Astrocyte (in vitro differentiated cells and primary cell): Measurements from ENCODE around the gene SAP30BP. TPM values are rescaled to one million over a fixed set of nuclear protein-coding genes. Genes with fewer than 3 reads are reported as not detected.

ENCODE experiments used
- DNase-seq: peaks from one replicate; pipeline ENCODE4 v3.0.0-alpha.2; 2010; ENCODE audit warnings: low read depth
- FAIRE-seq: peaks from 2 replicates; lab custom pipeline; 2011; peaks lifted over from hg19 to GRCh38; lab: Jason Lieb, UNC
- H2AFZ ChIP-seq: 2 replicates; pipeline ENCODE4 v1.6.0; 2012; ENCODE audit warnings: low read depth, low read length, inconsistent platforms
- H3K27ac ChIP-seq: 2 replicates; pipeline ENCODE4 v1.5.1; 2011; ENCODE audit warnings: low read depth, low read length, inconsistent platforms
- H3K27me3 ChIP-seq: 2 replicates; pipeline ENCODE4 v1.6.0; 2011; ENCODE audit warnings: low read length, inconsistent platforms; ENCODE audit not compliant: insufficient read depth
- H3K36me3 ChIP-seq: 2 replicates; pipeline ENCODE4 v1.5.1; 2011; ENCODE audit warnings: low read length, inconsistent platforms; ENCODE audit not compliant: insufficient read depth
- H3K4me1 ChIP-seq: 2 replicates; pipeline ENCODE4 v1.5.1; 2011; ENCODE audit warnings: low read length, inconsistent platforms; ENCODE audit not compliant: insufficient read depth
- H3K4me2 ChIP-seq: 2 replicates; pipeline ENCODE4 v1.6.0; 2012; ENCODE audit warnings: low read length, inconsistent platforms
- H3K4me3 ChIP-seq: 2 replicates; pipeline ENCODE4 v1.5.1; 2011; ENCODE audit warnings: low read depth, mild to moderate bottlenecking, low read length, inconsistent platforms; ENCODE audit not compliant: insufficient read depth
- H3K79me2 ChIP-seq: 2 replicates; pipeline ENCODE4 v1.6.0; 2012; ENCODE audit warnings: mild to moderate bottlenecking, low read length, inconsistent platforms; ENCODE audit not compliant: insufficient read depth
- H3K9ac ChIP-seq: 2 replicates; pipeline ENCODE4 v1.6.0; 2012; ENCODE audit warnings: mild to moderate bottlenecking, low read length, inconsistent platforms
- H3K9me3 ChIP-seq: 2 replicates; pipeline ENCODE4 v1.5.1; 2012; ENCODE audit warnings: low read depth, mild to moderate bottlenecking, low read length, inconsistent platforms; ENCODE audit not compliant: insufficient read depth
- H4K20me1 ChIP-seq: 2 replicates; pipeline ENCODE4 v1.6.0; 2012; ENCODE audit warnings: low read length, inconsistent platforms; ENCODE audit not compliant: insufficient read depth
- H3K27ac Mint-ChIP-seq: one replicate; pipeline ENCODE4 v1.8.0; 2021; ENCODE audit warnings: mild to moderate bottlenecking, mixed read lengths; ENCODE audit not compliant: unreplicated experiment
- H3K27me3 Mint-ChIP-seq: one replicate; pipeline ENCODE4 v1.8.0; 2021; ENCODE audit warnings: low read depth, mixed read lengths; ENCODE audit not compliant: unreplicated experiment
- H3K36me3 Mint-ChIP-seq: one replicate; pipeline ENCODE4 v1.8.0; 2021; ENCODE audit warnings: low read depth, mixed read lengths; ENCODE audit not compliant: unreplicated experiment
- H3K4me1 Mint-ChIP-seq: one replicate; pipeline ENCODE4 v1.8.0; 2021; ENCODE audit warnings: low read depth, mixed read lengths; ENCODE audit not compliant: unreplicated experiment
- H3K4me3 Mint-ChIP-seq: one replicate; pipeline ENCODE4 v1.8.0; 2021; ENCODE audit warnings: mild to moderate bottlenecking, moderate library complexity, mixed read lengths; ENCODE audit not compliant: unreplicated experiment
- H3K9me3 Mint-ChIP-seq: one replicate; pipeline ENCODE4 v1.8.0; 2021; ENCODE audit warnings: mild to moderate bottlenecking, mixed read lengths; ENCODE audit not compliant: unreplicated experiment
- EZH2 ChIP-seq: IDR thresholded peaks from 2 replicates; pipeline ENCODE4 v1.6.1; 2012; ENCODE audit warnings: mild to moderate bottlenecking, low read length, inconsistent platforms; ENCODE audit not compliant: insufficient read depth
- total RNA-seq: library from RNA; stranded (reverse); gene quantifications from 2 replicates; pipeline ENCODE4 v1.2.1, GENCODE V29; 2021
- TF ChIP-seq, protein P1 (sequence below): IDR thresholded peaks from 2 replicates; pipeline ENCODE4 v1.5.1; 2011; ENCODE audit warnings: low read depth, mild to moderate bottlenecking, inconsistent platforms, low read length, moderate library complexity; ENCODE audit not compliant: insufficient read depth

Gene SAP30BP
- total RNA-seq, 1 donor from 2014 or later: 99.2 TPM

DNA sequence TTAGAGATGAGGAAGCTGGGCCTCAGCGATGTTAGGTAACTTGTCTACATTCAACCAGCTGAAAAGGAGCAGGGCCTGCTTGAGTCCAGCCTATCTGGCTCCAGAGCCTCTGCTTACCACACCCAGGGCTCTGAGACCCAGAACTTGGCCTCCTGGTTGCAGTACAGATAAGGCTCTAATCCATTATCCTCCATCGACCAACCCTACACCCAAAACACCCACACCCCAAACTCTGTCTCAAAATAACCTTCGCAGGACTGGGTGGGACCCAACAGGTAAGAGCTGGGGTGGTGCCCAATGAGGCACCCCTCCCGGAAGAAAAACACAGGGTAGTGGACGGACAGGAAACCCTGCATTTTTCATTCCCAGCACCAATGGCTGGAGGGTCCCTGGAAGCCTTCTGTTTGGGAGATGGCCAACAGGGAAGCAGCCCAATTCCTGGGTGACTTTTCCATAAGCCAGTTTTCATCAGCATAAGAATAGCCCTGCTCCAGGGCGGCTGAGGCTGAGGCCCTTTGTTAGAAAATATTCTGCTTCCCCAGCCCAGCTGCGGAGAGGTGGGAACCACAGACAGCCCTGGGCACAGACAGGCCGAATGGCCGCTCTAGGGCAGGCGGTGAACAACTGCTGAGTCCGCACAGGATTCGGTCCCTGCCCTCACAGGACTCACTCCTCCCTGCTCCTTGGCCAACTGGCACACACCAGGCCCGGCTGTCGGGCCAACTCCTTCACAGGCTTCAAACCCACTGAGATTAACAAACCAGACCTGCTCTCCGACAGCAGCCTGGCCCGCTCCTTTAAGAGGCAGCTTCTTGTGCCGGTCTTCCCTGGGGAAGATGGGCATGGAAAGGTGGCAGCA, 24.1 kb upstream of the SAP30BP start:
- no peak overlapping the region for H3K27ac ChIP-seq
- no peaks in the 10 kb centered on the region for H3K36me3 ChIP-seq
- H3K4me2 ChIP-seq: no peak overlapping the region

DNA sequence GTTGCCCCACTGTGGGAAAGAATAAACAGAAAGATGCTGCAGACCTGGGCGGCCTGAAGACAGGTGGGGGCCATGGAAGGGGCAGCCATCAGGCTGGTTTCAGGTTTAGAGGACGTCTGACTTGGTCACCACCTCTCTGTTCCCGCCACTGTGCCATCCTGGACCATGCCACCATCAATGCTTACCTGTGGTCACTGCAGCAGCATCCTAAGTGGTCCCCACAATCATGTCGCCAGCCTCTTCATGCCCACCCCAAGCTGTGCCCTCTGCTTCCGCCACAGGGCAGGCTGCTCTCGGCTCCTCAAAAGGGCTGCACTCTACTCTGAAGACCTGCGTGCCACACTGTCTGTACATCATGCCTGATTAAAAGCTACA, 23.5 kb upstream of the SAP30BP start:
- H3K36me3 ChIP-seq: no peaks in the 10 kb centered on the region
- no peaks in the 10 kb centered on the region for H3K79me2 ChIP-seq
- no peak for FAIRE-seq
- no peaks in the 10 kb centered on the region for H3K27me3 ChIP-seq
- TF ChIP-seq EZH2: no peak
- TF ChIP-seq, protein P1, sequence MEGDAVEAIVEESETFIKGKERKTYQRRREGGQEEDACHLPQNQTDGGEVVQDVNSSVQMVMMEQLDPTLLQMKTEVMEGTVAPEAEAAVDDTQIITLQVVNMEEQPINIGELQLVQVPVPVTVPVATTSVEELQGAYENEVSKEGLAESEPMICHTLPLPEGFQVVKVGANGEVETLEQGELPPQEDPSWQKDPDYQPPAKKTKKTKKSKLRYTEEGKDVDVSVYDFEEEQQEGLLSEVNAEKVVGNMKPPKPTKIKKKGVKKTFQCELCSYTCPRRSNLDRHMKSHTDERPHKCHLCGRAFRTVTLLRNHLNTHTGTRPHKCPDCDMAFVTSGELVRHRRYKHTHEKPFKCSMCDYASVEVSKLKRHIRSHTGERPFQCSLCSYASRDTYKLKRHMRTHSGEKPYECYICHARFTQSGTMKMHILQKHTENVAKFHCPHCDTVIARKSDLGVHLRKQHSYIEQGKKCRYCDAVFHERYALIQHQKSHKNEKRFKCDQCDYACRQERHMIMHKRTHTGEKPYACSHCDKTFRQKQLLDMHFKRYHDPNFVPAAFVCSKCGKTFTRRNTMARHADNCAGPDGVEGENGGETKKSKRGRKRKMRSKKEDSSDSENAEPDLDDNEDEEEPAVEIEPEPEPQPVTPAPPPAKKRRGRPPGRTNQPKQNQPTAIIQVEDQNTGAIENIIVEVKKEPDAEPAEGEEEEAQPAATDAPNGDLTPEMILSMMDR: no peak
- H3K9ac ChIP-seq: no peak overlapping the region
- H4K20me1 ChIP-seq: peaks cover 3% of the 10 kb centered on the region
- Mint-ChIP-seq H3K4me3 (no peak overlapping the region), H3K27me3 (no peaks in the 10 kb centered on the region), H3K36me3 (peaks cover 13% of the 10 kb centered on the region), H3K27ac (no peak overlapping the region), H3K9me3 (no peaks in the 10 kb centered on the region), H3K4me1 (peaks cover 12% of the 10 kb centered on the region)
- H2AFZ ChIP-seq: no peak overlapping the region
- H3K4me2 ChIP-seq: no peak overlapping the region
- no peak for DNase-seq
- no peaks in the 10 kb centered on the region for H3K9me3 ChIP-seq
- H3K4me3 ChIP-seq: no peak overlapping the region
- peaks cover 8% of the 10 kb centered on the region for H3K4me1 ChIP-seq
- no peak overlapping the region for H3K27ac ChIP-seq

More for the DNA sequence above, 24.1 kb upstream of the SAP30BP start:
- H3K9me3 Mint-ChIP-seq: no peaks in the 10 kb centered on the region
- TF ChIP-seq, protein P1: no peak
- TF ChIP-seq EZH2: no peak
- H3K36me3 Mint-ChIP-seq: peaks cover 14% of the 10 kb centered on the region
- peaks cover 12% of the 10 kb centered on the region for H3K4me1 Mint-ChIP-seq
- Histone ChIP-seq H3K9me3 (no peaks in the 10 kb centered on the region), H3K79me2 (no peaks in the 10 kb centered on the region), H3K4me1 (peaks cover 8% of the 10 kb centered on the region), H3K27me3 (no peaks in the 10 kb centered on the region), H4K20me1 (peaks cover 3% of the 10 kb centered on the region), H3K9ac (no peak overlapping the region), H2AFZ (no peak overlapping the region), H3K4me3 (no peak overlapping the region)
- DNase-seq: no peak
- no peaks in the 10 kb centered on the region for H3K27me3 Mint-ChIP-seq
- no peak for FAIRE-seq
- no peak overlapping the region for H3K4me3 Mint-ChIP-seq
- no peak overlapping the region for H3K27ac Mint-ChIP-seq

DNA sequence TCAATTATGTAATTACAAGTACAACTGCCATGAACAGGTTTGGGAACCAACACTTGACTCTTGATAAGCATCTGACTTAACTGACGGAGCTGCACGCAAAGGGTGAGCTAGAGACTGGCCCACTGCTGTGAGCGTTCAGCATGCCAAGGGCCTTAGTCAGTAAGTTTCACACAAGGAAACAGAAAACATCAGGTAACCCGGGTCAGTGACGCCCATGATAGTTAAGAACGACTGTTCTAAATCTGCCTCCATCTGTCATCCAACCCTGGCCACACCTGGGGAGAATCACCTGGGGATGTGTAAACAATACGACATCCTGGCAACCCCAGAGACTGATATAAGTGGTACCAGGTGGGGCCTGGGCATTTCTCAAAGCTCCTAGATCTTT, 21.6 kb upstream of the SAP30BP start:
- H3K4me1 ChIP-seq: peaks cover 8% of the 10 kb centered on the region
- peaks cover 3% of the 10 kb centered on the region for H3K36me3 ChIP-seq
- H3K79me2 ChIP-seq: no peaks in the 10 kb centered on the region
- H3K4me2 ChIP-seq: no peak overlapping the region
- DNase-seq (peak; percentile 56), FAIRE-seq (no peak)
- no peak overlapping the region for H3K4me3 Mint-ChIP-seq
- peak overlapping the region; percentile 90 for H3K27ac Mint-ChIP-seq
- no peaks in the 10 kb centered on the region for H3K9me3 Mint-ChIP-seq
- H3K27ac ChIP-seq: no peak overlapping the region
- H3K27me3 ChIP-seq: no peaks in the 10 kb centered on the region
- no peak for TF ChIP-seq EZH2
- TF ChIP-seq, protein P1: no peak
- no peaks in the 10 kb centered on the region for H3K9me3 ChIP-seq
- no peak overlapping the region for H3K9ac ChIP-seq
- no peak overlapping the region for H3K4me3 ChIP-seq
- peaks cover 16% of the 10 kb centered on the region for H3K36me3 Mint-ChIP-seq
- peaks cover 3% of the 10 kb centered on the region for H4K20me1 ChIP-seq
- H3K4me1 Mint-ChIP-seq: peaks cover 12% of the 10 kb centered on the region
- no peaks in the 10 kb centered on the region for H3K27me3 Mint-ChIP-seq
- no peak overlapping the region for H2AFZ ChIP-seq
